GM12873 (cell line): ENCODE data around the gene POU6F2.

Experiments
- CTCF ChIP-seq: IDR thresholded peaks from 2 replicates; pipeline ENCODE4 v1.5.1; 2012; ENCODE audit warnings: low read depth, mild to moderate bottlenecking, moderate library complexity, low read length, control low read depth; ENCODE audit not compliant: insufficient read depth; ENCODE audit errors: missing control alignments

The POU6F2 gene

GRCh38 chr7:39510864-39511354 is 533.2 kb downstream of the POU6F2 start:
- no peak for TF ChIP-seq CTCF

GRCh38 chr7:39515534-39516228 is 538.0 kb downstream of the POU6F2 start:
- no peak for TF ChIP-seq CTCF

GRCh38 chr7:39516498-39516897 is 538.8 kb downstream of the POU6F2 start:
- TF ChIP-seq CTCF, result no peak

- TF ChIP-seq CTCF, result no peak
These were observed 539.5 kb downstream of the POU6F2 start for GRCh38 chr7:39517240-39517639.
